Measurements from ENCODE around the gene DSG3. TPM values are rescaled to one million over a fixed set of nuclear protein-coding genes. Genes with fewer than 3 reads are reported as not detected.
"Not testable (repeated sequence)": the region's sequence is repeated elsewhere in the genome, so short reads cannot be mapped to it uniquely, and the experiment has no call there.

DSG3 gene
- total RNA-seq, 1 experiment from 2014 or later, result not detected

DNA sequence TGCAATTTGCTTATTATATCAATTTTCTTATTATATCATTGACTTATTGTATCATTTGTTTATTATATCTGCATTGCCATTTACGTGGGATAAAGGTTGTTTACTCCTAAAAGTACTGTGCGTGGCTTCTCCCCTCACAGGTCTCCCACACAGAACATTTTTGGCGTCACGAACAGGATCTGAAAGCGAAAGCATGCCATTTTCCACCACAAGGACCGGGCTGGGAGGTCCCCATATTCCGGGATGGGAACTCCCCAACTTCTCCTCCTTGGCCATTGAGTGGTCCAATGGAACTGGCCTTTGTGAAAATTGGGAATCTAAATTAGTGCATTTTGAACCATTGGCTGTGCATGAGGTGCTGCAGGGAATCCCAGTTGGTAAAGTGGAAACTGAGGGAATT lies 45.6 kb downstream of the DSG3 start:
- no peak for DNase-seq (ENCODE audit: low read depth)

DNA sequence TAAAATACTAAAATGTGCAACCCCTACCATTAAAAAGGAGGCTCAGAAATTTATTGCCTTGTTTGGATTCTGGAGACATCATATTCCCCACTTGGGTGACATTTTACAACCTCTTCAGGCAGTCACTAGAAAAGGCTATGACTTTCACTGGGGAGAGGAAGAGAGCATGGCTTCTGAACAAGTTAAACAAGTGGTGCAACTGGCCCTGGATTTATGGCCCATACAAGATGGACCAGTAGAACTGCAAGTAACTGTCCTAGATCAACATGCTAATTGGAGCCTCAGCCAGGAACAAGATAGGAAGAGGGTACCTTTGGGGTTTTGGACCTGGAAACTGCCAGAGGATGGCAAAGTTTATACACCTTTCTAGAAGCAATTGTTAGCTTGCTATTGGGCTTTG lies 46.4 kb downstream of the DSG3 start:
- no peak for DNase-seq (ENCODE audit: low read depth)

DNA sequence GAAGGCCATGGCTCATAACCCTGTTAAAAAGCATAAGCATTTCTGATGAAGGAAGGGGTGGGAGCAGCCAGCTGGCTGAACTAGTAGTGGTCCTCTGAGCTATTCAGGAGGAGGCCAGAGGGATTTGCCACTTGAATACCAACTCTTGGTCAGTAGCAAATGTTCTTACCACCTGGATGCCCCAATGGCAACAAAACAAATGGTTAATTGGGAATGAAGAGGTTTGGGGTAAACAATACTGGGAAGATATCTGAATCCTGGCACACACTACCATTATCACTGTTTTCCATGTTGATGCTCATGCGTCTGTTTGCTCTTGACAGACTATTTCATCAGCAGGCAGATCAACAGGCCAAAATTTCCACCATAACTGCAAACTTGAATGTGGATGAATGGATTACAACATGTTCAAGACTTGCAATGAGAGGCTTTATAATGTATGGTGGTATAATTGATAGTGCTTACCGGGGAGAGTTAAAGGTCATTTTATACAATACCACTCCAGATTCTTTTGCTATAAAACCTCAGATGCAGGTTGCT lies 47.2 kb downstream of the DSG3 start:
- DNase-seq (ENCODE audit: low read depth), result not testable (repeated sequence)

DNA sequence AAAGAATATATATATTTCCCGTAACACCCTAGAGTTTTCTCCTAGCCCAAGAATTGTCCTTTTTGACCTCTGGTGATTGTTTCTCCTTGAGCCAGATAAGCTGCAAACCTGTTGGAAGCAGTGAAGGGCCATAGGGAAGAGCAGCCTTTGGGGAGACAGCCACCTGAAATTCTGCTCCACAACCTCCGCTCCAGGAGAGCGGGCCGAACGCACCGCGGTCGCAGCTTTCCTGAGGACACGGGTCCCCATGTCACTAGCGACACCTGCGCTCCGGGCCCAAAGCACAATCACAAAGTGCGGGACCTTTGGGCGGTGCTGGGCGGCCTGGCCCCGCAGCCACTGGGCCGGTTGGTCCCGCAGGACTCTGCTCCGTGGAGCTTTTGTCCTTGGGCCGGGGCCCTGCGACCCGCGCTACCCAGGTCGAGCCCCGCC lies 49.9 kb downstream of the DSG3 start:
- no peak for DNase-seq (ENCODE audit: low read depth)

DNA sequence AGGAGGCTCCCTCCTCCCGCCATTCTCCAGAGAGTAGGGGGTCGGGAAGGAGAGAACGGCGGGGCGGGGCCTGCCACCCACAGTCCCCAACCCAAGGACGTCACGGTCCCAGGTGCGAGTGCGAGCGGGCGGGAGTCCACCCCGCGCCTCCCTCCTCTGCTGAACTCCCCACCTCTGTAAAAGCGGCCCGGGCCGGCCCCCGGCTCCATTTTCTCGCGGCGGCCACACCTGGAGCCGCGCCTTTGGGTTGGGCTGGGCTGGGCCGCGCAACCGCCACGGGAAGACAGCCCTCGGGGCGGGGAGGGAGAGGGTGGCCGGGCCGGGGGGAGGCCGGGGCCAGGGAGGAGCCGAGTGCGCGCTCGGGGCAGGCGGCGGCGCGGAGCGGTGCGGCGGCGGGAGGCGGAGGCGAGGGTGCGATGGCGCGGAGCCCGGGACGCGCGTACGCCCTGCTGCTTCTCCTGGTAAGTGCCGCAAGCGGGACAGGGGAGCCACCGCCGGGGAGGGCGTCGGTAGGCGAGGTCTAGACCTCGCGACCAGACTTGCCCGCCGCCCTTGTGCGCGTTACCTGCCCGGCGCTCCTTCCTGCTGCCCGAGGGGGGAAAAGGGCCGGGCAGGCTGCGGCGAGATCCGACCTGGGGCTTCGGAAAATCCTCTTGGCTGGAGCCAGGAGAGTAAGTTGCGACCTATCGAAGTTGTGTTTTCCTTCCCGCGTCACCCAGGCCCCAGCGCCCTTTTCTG lies 50.5 kb downstream of the DSG3 start, which contains the start of gene DSG2:
DSG2 (plus strand) TSS at position 342 of the 738 bp plus-strand sequence; CDS start at position 417, 75 bp downstream.
- no peak for DNase-seq (ENCODE audit: low read depth)

DNA sequence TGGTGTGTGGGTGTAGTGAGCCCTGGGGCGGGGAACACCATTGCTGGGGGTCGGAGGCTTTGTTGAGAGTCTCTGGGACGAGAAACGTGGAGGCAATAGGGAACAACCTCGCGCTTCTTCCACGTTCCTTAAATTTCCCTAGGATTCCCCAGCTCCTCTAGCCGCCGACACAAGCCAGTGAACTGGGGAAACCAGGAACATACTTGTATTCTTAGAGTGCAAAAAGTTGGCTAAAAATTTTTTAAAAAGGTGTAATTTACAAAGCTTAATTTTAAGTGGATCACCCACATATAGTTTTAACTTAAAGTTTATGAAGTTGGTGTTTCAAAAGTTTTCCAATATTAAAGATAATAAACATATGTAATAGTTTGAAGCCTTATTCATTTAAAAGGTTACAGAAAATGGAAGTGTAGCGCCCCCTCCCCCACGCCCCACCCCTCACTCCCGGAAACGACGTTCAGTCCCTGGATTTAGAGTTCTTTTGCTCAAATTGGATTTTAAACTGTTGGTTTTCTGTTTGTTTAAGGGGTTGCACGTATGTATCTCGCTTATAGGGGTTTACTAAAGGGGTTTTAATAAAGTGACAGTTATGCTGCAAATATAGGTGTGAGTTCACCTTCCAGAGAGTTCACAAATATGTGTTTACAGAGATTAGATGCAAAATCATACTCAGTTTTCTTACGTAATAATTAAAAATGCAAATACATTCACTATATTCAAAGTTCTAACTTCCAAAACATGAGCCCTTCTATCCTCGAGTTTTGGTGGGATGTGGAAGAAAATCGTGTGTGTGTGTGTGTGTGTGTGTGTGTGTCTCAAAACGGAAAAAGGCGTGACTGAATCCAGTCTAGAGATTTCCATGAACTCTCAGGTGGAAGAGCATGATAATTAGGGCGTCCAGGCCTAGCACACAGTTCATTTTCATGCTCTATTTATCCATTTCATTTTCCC lies 51.3 kb downstream of the DSG3 start:
- DNase-seq (ENCODE audit: low read depth), result no peak

DNA sequence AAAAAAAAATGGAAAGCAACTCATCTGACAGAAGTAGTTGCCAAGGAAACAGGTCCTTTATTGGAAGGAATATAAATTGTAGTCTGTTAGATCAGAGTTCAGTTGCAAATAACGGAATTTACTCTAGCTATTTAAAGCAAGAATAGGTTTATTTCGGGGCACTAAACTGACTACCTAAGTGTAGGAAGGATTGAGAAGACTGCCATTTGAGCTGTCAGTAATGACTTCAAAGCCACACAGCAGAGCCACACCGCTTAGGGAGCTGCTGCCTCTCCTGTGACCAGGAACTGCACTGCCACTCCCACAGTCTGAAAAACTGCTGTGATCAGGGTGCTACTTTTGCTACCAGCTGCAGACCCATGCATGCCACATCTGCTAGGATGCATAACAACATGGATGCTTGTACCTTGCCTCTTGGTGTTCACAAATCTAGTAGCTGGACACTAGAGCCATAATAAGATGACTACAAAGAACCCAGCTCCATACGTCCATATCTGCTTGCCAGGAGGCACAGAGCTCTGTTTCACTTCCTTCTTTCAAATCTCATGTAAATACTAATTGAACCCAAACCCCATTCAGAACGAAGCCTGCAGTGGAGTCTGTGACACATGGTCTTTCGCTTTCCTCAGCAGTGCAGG lies 52.6 kb downstream of the DSG3 start:
- no peak for DNase-seq (ENCODE audit: low read depth)

DNA sequence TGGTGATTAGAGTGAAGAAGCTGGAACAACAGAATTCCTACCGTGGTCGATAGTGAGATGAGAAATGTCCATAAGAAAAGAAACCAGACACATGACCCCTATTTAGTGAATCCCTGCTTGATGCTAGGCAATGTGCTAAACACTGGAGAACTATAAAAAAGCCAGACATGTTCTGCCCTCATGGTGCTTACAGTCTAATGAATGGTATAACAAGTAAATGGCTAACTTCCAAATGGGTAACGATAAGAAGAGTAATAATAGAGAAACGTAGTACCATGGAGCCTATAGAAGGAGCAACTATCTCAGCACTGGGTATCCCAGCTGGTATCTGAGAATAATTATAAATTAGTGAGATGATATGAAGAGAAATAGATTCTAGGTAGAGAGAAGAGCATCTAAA lies 55.5 kb downstream of the DSG3 start:
- no peak for DNase-seq (ENCODE audit: low read depth)

- no peak for DNase-seq (ENCODE audit: low read depth)
Measured at GRCh38 chr18:31504455-31505147, 57.1 kb downstream of the DSG3 start.

GRCh38 chr18:31505156-31505555 lies 57.6 kb downstream of the DSG3 start:
- DNase-seq (ENCODE audit: low read depth), result no peak

DNA sequence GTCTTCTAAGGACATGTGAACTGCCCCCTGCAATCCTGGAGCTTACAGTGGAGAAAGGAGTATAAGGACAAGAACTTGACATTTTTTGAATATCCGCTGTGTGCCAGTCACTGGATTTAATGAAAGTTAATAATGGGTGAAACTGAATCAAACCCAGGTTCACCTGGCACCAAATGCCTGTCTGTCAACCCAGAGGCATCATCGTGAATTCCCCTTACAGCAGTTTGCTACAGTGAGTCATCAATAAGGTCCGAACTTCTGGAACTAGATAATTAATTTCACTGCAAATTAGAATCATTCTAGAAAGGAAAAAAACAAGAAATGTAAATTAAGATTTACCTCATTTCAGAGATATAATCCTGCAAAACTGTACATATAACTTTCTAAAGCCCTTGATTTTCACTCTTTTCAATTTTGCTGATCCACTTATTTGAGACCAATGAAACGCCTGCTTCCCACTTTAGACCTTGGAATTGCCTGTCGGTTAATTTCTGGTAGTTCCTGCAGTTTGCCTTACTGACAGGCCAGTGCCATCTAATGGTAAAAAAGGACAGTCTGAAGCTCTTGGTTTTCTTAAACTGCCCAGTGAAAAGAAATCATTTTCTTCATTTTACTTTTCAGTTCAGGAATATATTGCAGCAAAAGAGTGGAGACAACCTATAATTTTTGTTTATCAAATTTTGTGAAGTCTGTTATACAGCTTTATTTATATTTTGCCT lies 58.6 kb downstream of the DSG3 start:
- DNase-seq (ENCODE audit: low read depth), result no peak

DNA sequence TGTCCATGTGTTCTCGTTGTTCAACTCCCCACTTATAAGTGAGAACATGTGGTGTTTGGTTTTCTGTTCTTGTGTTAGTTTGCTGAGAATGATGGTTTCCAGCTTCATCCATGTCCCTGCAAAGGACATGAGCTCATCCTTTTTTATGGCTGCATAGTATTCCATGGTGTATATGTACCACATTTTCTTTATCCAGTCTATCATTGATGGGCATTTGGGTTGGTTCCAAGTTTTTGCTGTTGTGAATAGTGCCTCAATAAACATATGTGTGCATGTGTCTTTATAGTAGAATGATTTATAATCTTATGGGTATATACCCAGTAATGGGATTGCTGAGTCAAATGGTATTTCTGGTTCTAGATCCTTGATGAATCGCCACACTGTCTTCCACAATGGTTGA lies 59.6 kb downstream of the DSG3 start:
- not testable (repeated sequence) for DNase-seq (ENCODE audit: low read depth)

GRCh38 chr18:31508781-31509180 lies 61.2 kb downstream of the DSG3 start:
- DNase-seq (ENCODE audit: low read depth), result no peak

DNA sequence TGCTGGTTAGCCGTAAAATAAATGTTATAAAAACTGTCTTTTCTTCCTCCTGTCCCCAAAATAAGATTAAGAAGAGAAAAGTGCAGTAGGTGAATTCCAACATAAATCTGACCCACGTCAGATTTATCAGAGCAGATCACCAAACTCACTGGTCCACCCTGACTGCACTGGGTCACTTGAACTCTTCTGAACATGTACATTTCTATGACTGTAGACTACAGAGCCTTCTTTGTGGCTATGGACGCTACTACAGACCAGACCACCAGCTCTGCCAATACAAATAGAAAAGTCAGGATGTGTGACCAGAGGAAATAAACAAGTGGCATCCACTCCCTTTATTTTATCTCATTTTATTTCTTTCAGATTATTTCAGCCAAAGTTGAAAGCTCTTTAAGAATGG lies 62.0 kb downstream of the DSG3 start:
- DNase-seq (ENCODE audit: low read depth), result no peak

DNA sequence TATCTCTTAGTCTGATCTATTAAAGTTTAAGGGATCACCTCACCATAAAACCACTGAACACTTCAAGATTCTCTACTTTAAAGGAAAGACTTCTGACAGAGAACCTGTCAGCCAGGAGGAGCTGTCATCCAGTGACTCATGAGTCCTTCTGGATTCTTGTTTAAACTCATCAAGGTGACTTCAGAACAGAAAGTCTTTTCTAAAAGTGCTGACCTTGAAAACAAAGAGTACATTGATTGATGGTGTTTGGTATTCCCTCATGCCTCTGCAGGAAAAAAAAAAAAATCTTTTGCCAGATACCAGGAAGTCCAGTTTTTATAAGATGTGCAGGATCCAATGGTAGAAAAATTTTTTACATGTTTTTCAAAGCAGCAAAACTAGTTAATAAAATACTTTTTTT lies 62.8 kb downstream of the DSG3 start:
- no peak for DNase-seq (ENCODE audit: low read depth)

- no peak for DNase-seq (ENCODE audit: low read depth)
Measured at GRCh38 chr18:31511098-31511497, 63.6 kb downstream of the DSG3 start.

GRCh38 chr18:31512203-31512764 lies 64.7 kb downstream of the DSG3 start:
- no peak for DNase-seq (ENCODE audit: low read depth)

GRCh38 chr18:31513189-31513935 lies 65.8 kb downstream of the DSG3 start:
- no peak for DNase-seq (ENCODE audit: low read depth)

DNA sequence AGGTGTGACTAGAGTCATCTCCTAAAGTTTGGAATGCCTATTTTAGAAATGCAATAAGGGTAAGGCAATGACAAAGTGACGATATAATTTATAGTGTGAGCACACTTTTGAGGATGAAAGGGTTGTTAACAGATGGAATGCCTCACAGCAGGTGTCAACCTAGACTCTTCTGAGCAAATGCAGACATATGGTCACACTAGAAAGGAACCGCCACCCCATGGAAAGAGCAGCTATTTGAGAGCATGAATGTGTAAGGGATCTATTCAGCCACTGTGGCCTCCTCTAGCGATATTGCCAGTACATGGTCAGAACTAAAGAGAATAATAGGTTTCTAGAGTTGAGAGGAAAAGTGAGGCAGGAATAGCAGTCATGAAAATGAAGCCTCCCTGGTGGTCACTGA lies 68.9 kb downstream of the DSG3 start:
- DNase-seq (ENCODE audit: low read depth), result no peak

Measured in LHCN-M2 (cell line).